ENCODE results near the gene ANKDD1B. TPM values are rescaled to one million over a fixed set of nuclear protein-coding genes. Genes with fewer than 3 reads are reported as not detected.
"Not testable (repeated sequence)": the region's sequence is repeated elsewhere in the genome, so short reads cannot be mapped to it uniquely, and the experiment has no call there.

Gene ANKDD1B
- total RNA-seq, 1 donor = 0.72 TPM

- peak overlapping the region; percentile 67 for H3K4me2 ChIP-seq (ENCODE audit: insufficient read depth, low read length)
- H3K79me2 ChIP-seq (ENCODE audit: insufficient read depth, low read length) = peaks cover 26% of the 10 kb centered on the region
- peaks cover 32% of the 10 kb centered on the region for H3K4me1 ChIP-seq (ENCODE audit: insufficient read depth, low read length)
Observed at GRCh38 chr5:75568202-75568601, 43.1 kb upstream of the ANKDD1B start.

GRCh38 chr5:75571547-75571946, 39.7 kb upstream of the ANKDD1B start:
- no peaks in the 10 kb centered on the region for H3K27me3 ChIP-seq (ENCODE audit: insufficient read depth, low read length)
- peaks cover 9% of the 10 kb centered on the region for H3K79me2 ChIP-seq (ENCODE audit: insufficient read depth, low read length)
- no peak for DNase-seq (ENCODE audit: insufficient read length, low spot score, missing footprints)
- H4K20me1 ChIP-seq (ENCODE audit: insufficient read depth, low read length) = peaks cover 1% of the 10 kb centered on the region
- peaks cover 34% of the 10 kb centered on the region for H3K4me1 ChIP-seq (ENCODE audit: insufficient read depth, low read length)
- no peak overlapping the region for H3K27ac ChIP-seq (ENCODE audit: low read depth, low read length)
- H3K9me3 ChIP-seq (ENCODE audit: low read depth, low read length) = no peaks in the 10 kb centered on the region
- peaks cover 9% of the 10 kb centered on the region for H3K36me3 ChIP-seq (ENCODE audit: insufficient read depth, low read length)
- H3K4me3 ChIP-seq (ENCODE audit: insufficient read depth, low read length) = no peak overlapping the region
- H3K4me2 ChIP-seq (ENCODE audit: insufficient read depth, low read length) = no peak overlapping the region
- H2AFZ ChIP-seq (ENCODE audit: low read length) = no peak overlapping the region
- TF ChIP-seq CTCF (IDR thresholded peaks at IDR 0.05; ENCODE audit: extremely low read depth, low read depth, low read length) = no peak

More at GRCh38 chr5:75568202-75568601, 43.1 kb upstream of the ANKDD1B start:
- no peak for TF ChIP-seq CTCF (IDR thresholded peaks at IDR 0.05; ENCODE audit: extremely low read depth, low read depth, low read length)
- Histone ChIP-seq H4K20me1 (ENCODE audit: insufficient read depth, low read length) (peaks cover 3% of the 10 kb centered on the region), H3K36me3 (ENCODE audit: insufficient read depth, low read length) (peaks cover 8% of the 10 kb centered on the region), H3K27me3 (ENCODE audit: insufficient read depth, low read length) (no peaks in the 10 kb centered on the region), H3K27ac (ENCODE audit: low read depth, low read length) (peak overlapping the region; percentile 100), H2AFZ (ENCODE audit: low read length) (no peak overlapping the region), H3K9me3 (ENCODE audit: low read depth, low read length) (no peaks in the 10 kb centered on the region), H3K4me3 (ENCODE audit: insufficient read depth, low read length) (no peak overlapping the region)
- DNase-seq (ENCODE audit: insufficient read length, low spot score, missing footprints) = no peak

GRCh38 chr5:75574791-75575190, 36.5 kb upstream of the ANKDD1B start:
- H3K27me3 ChIP-seq (ENCODE audit: insufficient read depth, low read length) = no peaks in the 10 kb centered on the region
- no peak for DNase-seq (ENCODE audit: insufficient read length, low spot score, missing footprints)
- H2AFZ ChIP-seq (ENCODE audit: low read length) = no peak overlapping the region
- no peaks in the 10 kb centered on the region for H3K79me2 ChIP-seq (ENCODE audit: insufficient read depth, low read length)
- peaks cover 15% of the 10 kb centered on the region for H3K4me1 ChIP-seq (ENCODE audit: insufficient read depth, low read length)
- no peak overlapping the region for H3K4me3 ChIP-seq (ENCODE audit: insufficient read depth, low read length)
- no peaks in the 10 kb centered on the region for H4K20me1 ChIP-seq (ENCODE audit: insufficient read depth, low read length)
- H3K27ac ChIP-seq (ENCODE audit: low read depth, low read length) = peak overlapping the region; percentile 66
- H3K4me2 ChIP-seq (ENCODE audit: insufficient read depth, low read length) = peak overlapping the region; percentile 54
- H3K36me3 ChIP-seq (ENCODE audit: insufficient read depth, low read length) = peaks cover 14% of the 10 kb centered on the region
- no peak for TF ChIP-seq CTCF (IDR thresholded peaks at IDR 0.05; ENCODE audit: extremely low read depth, low read depth, low read length)
- no peaks in the 10 kb centered on the region for H3K9me3 ChIP-seq (ENCODE audit: low read depth, low read length)

GRCh38 chr5:75578280-75578679, 33.0 kb upstream of the ANKDD1B start:
- DNase-seq (ENCODE audit: insufficient read length, low spot score, missing footprints); H2AFZ ChIP-seq (ENCODE audit: low read length); H3K9me3 ChIP-seq (ENCODE audit: low read depth, low read length); H3K4me3 ChIP-seq (ENCODE audit: insufficient read depth, low read length); H3K27ac ChIP-seq (ENCODE audit: low read depth, low read length); H3K79me2 ChIP-seq (ENCODE audit: insufficient read depth, low read length); H4K20me1 ChIP-seq (ENCODE audit: insufficient read depth, low read length); H3K27me3 ChIP-seq (ENCODE audit: insufficient read depth, low read length); H3K4me2 ChIP-seq (ENCODE audit: insufficient read depth, low read length): not testable (repeated sequence)
- peaks cover 14% of the 10 kb centered on the region for H3K36me3 ChIP-seq (ENCODE audit: insufficient read depth, low read length)
- peaks cover 15% of the 10 kb centered on the region for H3K4me1 ChIP-seq (ENCODE audit: insufficient read depth, low read length)
